ENCODE data around the gene LMAN1L. TPM values are rescaled to one million over a fixed set of nuclear protein-coding genes. Genes with fewer than 3 reads are reported as not detected.

Gene LMAN1L
- total and polyA plus RNA-seq, 2 experiments from 2014 or later, result not detected

- no peak overlapping the region for H3K9ac ChIP-seq
- no peak for TF ChIP-seq EZH2phosphoT487 (IDR thresholded peaks at IDR 0.05; ENCODE audit: insufficient read depth, low read depth)
- no peak for TF ChIP-seq EZH2 (IDR thresholded peaks at IDR 0.05; ENCODE audit: insufficient read depth, poor library complexity, severe bottlenecking)
- no peak overlapping the region for H3K27ac ChIP-seq
- in situ Hi-C loops (cut with MboI), result no loop called here
- H3K9me2 ChIP-seq (ENCODE audit: insufficient read depth), result no peaks in the 10 kb centered on the region
- peaks cover 7% of the 10 kb centered on the region; the same call in 1 of the 2 replicates for H3K4me1 ChIP-seq (ENCODE audit: insufficient read depth)
- DNase-seq, result no peak
- no peaks in the 10 kb centered on the region for H4K20me1 ChIP-seq (ENCODE audit: insufficient read depth)
- H3K4me3 ChIP-seq, result no peak overlapping the region
- H3K27me3 ChIP-seq (replicated peaks; ENCODE audit: insufficient read depth), result no peaks in the 10 kb centered on the region
- H3K79me2 ChIP-seq (ENCODE audit: insufficient read depth), result peaks cover 7% of the 10 kb centered on the region
- H3F3A ChIP-seq (ENCODE audit: insufficient read depth), result no peaks in the 10 kb centered on the region
- H3K4me2 ChIP-seq (ENCODE audit: unreplicated experiment), result no peak overlapping the region
- H2AFZ ChIP-seq, result no peak overlapping the region
- 78 to 79% methylated on average over 6 of the region's 6 CpGs for WGBS, 2 experiments (ENCODE audit: low coverage in 1 of 2, low lambda C conversion rate in 2 of 2, missing lambda C conversion rate in 2 of 2)
- H3K36me3 ChIP-seq (ENCODE audit: low read depth), result no peaks in the 10 kb centered on the region
- H3K9me3 ChIP-seq (ENCODE audit: low read depth), result no peaks in the 10 kb centered on the region
Observed at GRCh38 chr15:74777769-74778598, 34.7 kb upstream of the LMAN1L start.

GRCh38 chr15:74778599-74778970, 34.0 kb upstream of the LMAN1L start:
- H3K9ac ChIP-seq, result no peak overlapping the region
- no peak for TF ChIP-seq EZH2 (IDR thresholded peaks at IDR 0.05; ENCODE audit: insufficient read depth, poor library complexity, severe bottlenecking)
- no peak for TF ChIP-seq EZH2phosphoT487 (IDR thresholded peaks at IDR 0.05; ENCODE audit: insufficient read depth, low read depth)
- H3K27ac ChIP-seq, result no peak overlapping the region
- H2AFZ ChIP-seq, result no peak overlapping the region
- H3K79me2 ChIP-seq (ENCODE audit: insufficient read depth), result peaks cover 13% of the 10 kb centered on the region
- no peaks in the 10 kb centered on the region for H4K20me1 ChIP-seq (ENCODE audit: insufficient read depth)
- no peak overlapping the region for H3K4me2 ChIP-seq (ENCODE audit: unreplicated experiment)
- DNase-seq, result no peak
- H3K36me3 ChIP-seq (ENCODE audit: low read depth), result no peaks in the 10 kb centered on the region
- no peaks in the 10 kb centered on the region for H3K9me3 ChIP-seq (ENCODE audit: low read depth)
- in situ Hi-C loops (cut with MboI), result no loop called here
- 89 to 94% methylated on average over 5 of the region's 5 CpGs for WGBS, 2 experiments (ENCODE audit: low coverage in 1 of 2, low lambda C conversion rate in 2 of 2, missing lambda C conversion rate in 2 of 2)
- no peaks in the 10 kb centered on the region for H3K9me2 ChIP-seq (ENCODE audit: insufficient read depth)
- H3F3A ChIP-seq (ENCODE audit: insufficient read depth), result no peaks in the 10 kb centered on the region
- no peak overlapping the region for H3K4me3 ChIP-seq
- peaks cover 12% of the 10 kb centered on the region for H3K4me1 ChIP-seq (ENCODE audit: insufficient read depth)
- H3K27me3 ChIP-seq (replicated peaks; ENCODE audit: insufficient read depth), result no peaks in the 10 kb centered on the region

DNA sequence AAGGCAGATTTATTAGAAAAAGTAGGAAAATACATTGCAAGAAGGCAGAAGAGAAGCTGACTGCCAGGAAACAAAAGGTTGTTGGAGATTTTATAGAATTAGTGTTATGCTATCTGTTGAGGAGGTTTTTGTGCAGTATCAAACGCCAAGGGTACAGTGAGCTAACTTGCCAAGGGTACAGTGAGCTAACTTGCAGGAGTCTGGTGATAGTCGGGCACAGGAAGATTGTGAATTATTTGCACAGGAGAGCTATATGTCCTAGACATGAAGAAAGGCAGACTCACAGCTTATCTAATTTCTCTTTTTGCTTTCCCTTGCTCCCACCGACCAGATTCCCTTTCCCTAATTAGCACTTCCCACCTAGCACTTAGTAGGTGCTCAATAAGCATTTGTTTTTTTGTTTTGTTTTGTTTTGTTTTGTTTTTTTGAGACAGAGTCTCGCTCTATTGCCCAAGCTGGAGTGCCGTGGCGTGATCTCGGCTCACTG, 33.4 kb upstream of the LMAN1L start:
- TF ChIP-seq EZH2phosphoT487 (IDR thresholded peaks at IDR 0.05; ENCODE audit: insufficient read depth, low read depth) (no peak), EZH2 (IDR thresholded peaks at IDR 0.05; ENCODE audit: insufficient read depth, poor library complexity, severe bottlenecking) (no peak)
- Histone ChIP-seq H3K9me3 (ENCODE audit: low read depth) (no peaks in the 10 kb centered on the region), H3F3A (ENCODE audit: insufficient read depth) (no peaks in the 10 kb centered on the region), H3K4me1 (ENCODE audit: insufficient read depth) (peaks cover 18% of the 10 kb centered on the region), H3K9me2 (ENCODE audit: insufficient read depth) (no peaks in the 10 kb centered on the region), H3K79me2 (ENCODE audit: insufficient read depth) (peaks cover 19% of the 10 kb centered on the region), H3K27me3 (replicated peaks; ENCODE audit: insufficient read depth) (no peaks in the 10 kb centered on the region), H3K4me2 (ENCODE audit: unreplicated experiment) (no peak overlapping the region), H3K27ac (no peak overlapping the region), H2AFZ (no peak overlapping the region), H3K4me3 (no peak overlapping the region), H3K9ac (no peak overlapping the region), H3K36me3 (ENCODE audit: low read depth) (no peaks in the 10 kb centered on the region), H4K20me1 (ENCODE audit: insufficient read depth) (no peaks in the 10 kb centered on the region)
- 86 to 87% methylated on average over 7 of the region's 7 CpGs for WGBS, 2 experiments (ENCODE audit: low coverage in 1 of 2, low lambda C conversion rate in 2 of 2, missing lambda C conversion rate in 2 of 2)
- no peak for DNase-seq
- in situ Hi-C loops (cut with MboI), result no loop called here

DNA sequence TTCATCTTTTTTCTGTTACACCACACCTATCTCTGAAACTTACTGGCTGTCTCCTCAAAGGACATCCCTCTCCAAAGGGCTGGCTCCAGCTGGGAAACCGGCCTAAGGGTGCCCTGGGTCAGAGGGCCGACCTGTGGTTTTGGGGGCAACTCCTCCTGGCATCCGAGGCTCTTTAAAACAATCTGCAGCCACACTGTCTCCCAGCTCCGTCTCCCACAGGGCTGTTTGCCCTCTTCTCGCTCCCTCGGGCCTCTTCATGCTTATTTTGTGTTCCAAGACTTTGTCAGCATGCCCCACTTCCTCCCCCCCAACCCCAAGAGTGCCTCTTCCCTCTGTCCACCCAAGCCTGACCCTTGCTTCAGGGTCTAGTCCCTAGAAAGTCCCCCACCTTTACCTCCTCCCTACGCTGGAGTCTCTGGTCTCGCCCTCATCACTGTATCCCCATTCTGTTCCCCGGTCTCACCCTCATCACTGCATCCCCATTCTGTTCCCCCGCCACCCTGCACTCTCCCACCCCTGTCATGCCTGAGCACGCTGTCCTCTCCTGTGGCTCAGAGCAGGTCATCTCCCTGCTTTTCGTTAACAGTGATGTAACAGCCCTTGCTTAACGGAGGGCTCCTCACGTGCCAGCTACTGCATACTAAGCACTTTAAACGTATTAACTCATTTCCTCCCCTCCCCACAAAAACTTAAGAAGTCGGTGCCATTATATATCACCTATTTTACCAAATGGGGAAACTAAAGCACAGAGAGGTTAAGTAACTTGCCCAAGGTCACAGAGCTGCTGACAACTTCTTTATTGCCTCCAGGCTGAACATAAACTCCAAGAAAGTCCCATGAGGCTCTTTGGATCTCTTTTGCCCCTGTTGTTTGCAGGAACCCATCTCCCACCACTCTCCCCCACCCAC, 31.9 kb upstream of the LMAN1L start:
- in situ Hi-C loops (cut with MboI), result no loop called here
- Histone ChIP-seq H3K9ac (peak overlapping the region; percentile 65; the same call in 1 of the 2 replicates), H3K27me3 (replicated peaks; ENCODE audit: insufficient read depth) (no peaks in the 10 kb centered on the region), H3K9me3 (ENCODE audit: low read depth) (no peaks in the 10 kb centered on the region), H3K4me3 (peak overlapping the region; percentile 87), H3K36me3 (ENCODE audit: low read depth) (no peaks in the 10 kb centered on the region), H4K20me1 (ENCODE audit: insufficient read depth) (no peaks in the 10 kb centered on the region), H3K9me2 (ENCODE audit: insufficient read depth) (no peaks in the 10 kb centered on the region), H3F3A (ENCODE audit: insufficient read depth) (no peaks in the 10 kb centered on the region), H2AFZ (peak overlapping the region; percentile 95), H3K4me1 (ENCODE audit: insufficient read depth) (peaks cover 19% of the 10 kb centered on the region), H3K4me2 (ENCODE audit: unreplicated experiment) (peak overlapping the region; percentile 100), H3K27ac (no peak overlapping the region), H3K79me2 (ENCODE audit: insufficient read depth) (peaks cover 35% of the 10 kb centered on the region)
- WGBS, 2 experiments (ENCODE audit: low coverage in 1 of 2, low lambda C conversion rate in 2 of 2, missing lambda C conversion rate in 2 of 2), result 64 to 65% methylated on average over 16 of the region's 16 CpGs
- DNase-seq, result peak; percentile 51
- TF ChIP-seq EZH2phosphoT487 (IDR thresholded peaks at IDR 0.05; ENCODE audit: insufficient read depth, low read depth) (no peak), EZH2 (IDR thresholded peaks at IDR 0.05; ENCODE audit: insufficient read depth, poor library complexity, severe bottlenecking) (no peak)

Data from GM23248 (cell line).